ENCODE results near the gene RALA. TPM values are rescaled to one million over a fixed set of nuclear protein-coding genes. Genes with fewer than 3 reads are reported as not detected.

The RALA gene
- total and polyA plus RNA-seq, 2 of the 13 experiments (the other 11 are each of a cell fraction or from before 2014, with no cell fraction given) = 11.8 to 19.5 TPM

DNA sequence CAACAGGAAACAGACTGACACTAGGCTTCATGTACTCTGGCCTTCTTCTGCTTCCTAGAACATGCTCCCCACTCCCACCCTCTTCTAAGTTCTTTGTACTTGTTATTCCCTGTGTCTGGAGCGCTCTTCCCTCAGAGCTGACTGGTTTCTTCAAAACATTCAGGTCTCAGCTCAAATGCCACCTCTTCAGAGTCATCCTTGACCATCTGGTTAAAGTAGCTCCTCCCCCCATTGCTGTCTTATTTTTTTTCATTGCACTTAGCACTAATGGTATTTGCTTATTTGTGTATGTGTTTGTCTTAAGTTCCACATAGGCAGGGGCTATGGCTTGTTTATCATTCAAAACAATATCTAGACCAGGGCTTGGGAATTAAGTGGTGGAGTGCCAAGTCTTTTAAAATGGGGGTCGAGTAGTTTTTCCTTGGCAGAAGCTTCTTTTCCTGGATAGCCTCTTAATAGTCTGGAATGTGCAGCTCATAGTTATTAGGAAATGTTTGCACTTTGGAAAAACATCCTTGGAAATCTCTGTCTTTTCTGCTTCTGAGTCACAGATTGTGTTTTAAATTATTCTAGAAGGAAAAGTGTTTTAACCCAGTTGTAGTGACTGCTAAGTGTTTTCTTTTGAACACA is 60.0 kb downstream of the RALA start:
- no peaks in the 10 kb centered on the region for H3K27me3 ChIP-seq (ENCODE audit: control insufficient read depth in 1 of 2, insufficient read depth in 2 of 2, low read length in 2 of 2)
- ChIA-PET CTCF (ENCODE audit: low intra/inter-chr PET ratio, low total read pairs) (no interaction called here), POLR2A (no interaction called here)
- H3K9ac ChIP-seq (ENCODE audit: insufficient read depth, low read depth, low read length) = no peak overlapping the region
- H3K36me3 ChIP-seq (replicated peaks in 1 of 2; ENCODE audit: control insufficient read depth in 1 of 2, insufficient read depth in 2 of 2, low read length in 2 of 2) = peaks cover 0 to 6% of the 10 kb centered on the region in 2 experiments; a peak in 2 of 5 replicates
- H3K79me2 ChIP-seq (ENCODE audit: insufficient read depth, low read length) = peaks cover 33% of the 10 kb centered on the region
- no peak overlapping the region for H3K27ac ChIP-seq (ENCODE audit: extremely low read length, insufficient read depth, low read length)
- no peak overlapping the region for H2AFZ ChIP-seq (ENCODE audit: low read length)
- no peak for ATAC-seq
- 85% methylated on average over 2 of the region's 2 CpGs for WGBS (ENCODE audit: low lambda C conversion rate)
- no peaks in the 10 kb centered on the region for H4K20me1 ChIP-seq (ENCODE audit: insufficient read depth, low read length)
- no peak for DNase-seq (ENCODE audit: low spot score)
- no TSS peak for BruUV-seq (replicated peaks)
- intact Hi-C loops (cut with micrococcal nuclease; ENCODE audit: unreplicated experiment) (no loop called here), in situ Hi-C loops (cut with HindIII; ENCODE audit: extremely low pct_ligation_motif_present, low pct_unique_long_range_greater_than_20kb) (no loop called here)
- TF ChIP-seq ZFP62 (CRISPR knock-in tag; IDR thresholded peaks at IDR 0.05) = no peak
- no peak for TF ChIP-seq SNRNP70 (IDR thresholded peaks at IDR 0.05; ENCODE audit: low read depth, low read length)
- TF ChIP-seq, protein P1, sequence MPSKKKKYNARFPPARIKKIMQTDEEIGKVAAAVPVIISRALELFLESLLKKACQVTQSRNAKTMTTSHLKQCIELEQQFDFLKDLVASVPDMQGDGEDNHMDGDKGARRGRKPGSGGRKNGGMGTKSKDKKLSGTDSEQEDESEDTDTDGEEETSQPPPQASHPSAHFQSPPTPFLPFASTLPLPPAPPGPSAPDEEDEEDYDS (CRISPR knock-in tag; IDR thresholded peaks at IDR 0.05) = no peak
- no peak for TF ChIP-seq ZNF556 (CRISPR knock-in tag; IDR thresholded peaks at IDR 0.05; ENCODE audit: borderline replicate concordance)
- TF ChIP-seq SATB2 (CRISPR knock-in tag; IDR thresholded peaks at IDR 0.05) = no peak
- TF ChIP-seq THAP11 (CRISPR knock-in tag; IDR thresholded peaks at IDR 0.05) = no peak
- no peak for TF ChIP-seq GABPB1 (CRISPR knock-in tag; IDR thresholded peaks at IDR 0.05)
- TF ChIP-seq, protein P2, sequence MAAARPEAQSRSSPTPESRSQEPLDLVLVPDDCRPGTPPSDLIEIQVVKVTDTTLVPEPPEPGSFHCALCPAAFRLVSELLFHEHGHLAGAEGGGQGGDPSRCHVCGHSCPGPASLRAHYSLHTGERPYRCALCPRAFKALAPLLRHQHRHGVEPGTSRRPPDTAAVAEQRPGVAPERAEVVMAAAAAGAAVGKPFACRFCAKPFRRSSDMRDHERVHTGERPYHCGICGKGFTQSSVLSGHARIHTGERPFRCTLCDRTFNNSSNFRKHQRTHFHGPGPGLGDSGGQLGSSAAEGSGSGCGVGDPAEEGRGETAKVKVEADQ (CRISPR knock-in tag; IDR thresholded peaks at IDR 0.05; ENCODE audit: borderline replicate concordance) = no peak
- no peak for TF ChIP-seq ZBTB33 (CRISPR knock-in tag; IDR thresholded peaks at IDR 0.05)
- TF ChIP-seq ZNF235 (CRISPR knock-in tag; IDR thresholded peaks at IDR 0.05; ENCODE audit: borderline replicate concordance) = no peak
- H3K9me3 ChIP-seq (ENCODE audit: low read length) = no peaks in the 10 kb centered on the region
- H3K4me1 ChIP-seq (ENCODE audit: insufficient read depth, low read length) = no peaks in the 10 kb centered on the region
- H3K4me3 ChIP-seq (replicated peaks in 1 of 3; ENCODE audit: insufficient read depth in 1 of 3, low read depth in 2 of 3, low read length in 3 of 3) = no peak overlapping the region
- H3K4me2 ChIP-seq (ENCODE audit: low read depth, low read length) = no peak overlapping the region
- no peak for FAIRE-seq
